ENCODE results near the gene INPP5A. TPM values are rescaled to one million over a fixed set of nuclear protein-coding genes. Genes with fewer than 3 reads are reported as not detected.

Gene INPP5A
- total RNA-seq, 2 donors from 2014 or later, result 20.7 to 26.7 TPM

DNA sequence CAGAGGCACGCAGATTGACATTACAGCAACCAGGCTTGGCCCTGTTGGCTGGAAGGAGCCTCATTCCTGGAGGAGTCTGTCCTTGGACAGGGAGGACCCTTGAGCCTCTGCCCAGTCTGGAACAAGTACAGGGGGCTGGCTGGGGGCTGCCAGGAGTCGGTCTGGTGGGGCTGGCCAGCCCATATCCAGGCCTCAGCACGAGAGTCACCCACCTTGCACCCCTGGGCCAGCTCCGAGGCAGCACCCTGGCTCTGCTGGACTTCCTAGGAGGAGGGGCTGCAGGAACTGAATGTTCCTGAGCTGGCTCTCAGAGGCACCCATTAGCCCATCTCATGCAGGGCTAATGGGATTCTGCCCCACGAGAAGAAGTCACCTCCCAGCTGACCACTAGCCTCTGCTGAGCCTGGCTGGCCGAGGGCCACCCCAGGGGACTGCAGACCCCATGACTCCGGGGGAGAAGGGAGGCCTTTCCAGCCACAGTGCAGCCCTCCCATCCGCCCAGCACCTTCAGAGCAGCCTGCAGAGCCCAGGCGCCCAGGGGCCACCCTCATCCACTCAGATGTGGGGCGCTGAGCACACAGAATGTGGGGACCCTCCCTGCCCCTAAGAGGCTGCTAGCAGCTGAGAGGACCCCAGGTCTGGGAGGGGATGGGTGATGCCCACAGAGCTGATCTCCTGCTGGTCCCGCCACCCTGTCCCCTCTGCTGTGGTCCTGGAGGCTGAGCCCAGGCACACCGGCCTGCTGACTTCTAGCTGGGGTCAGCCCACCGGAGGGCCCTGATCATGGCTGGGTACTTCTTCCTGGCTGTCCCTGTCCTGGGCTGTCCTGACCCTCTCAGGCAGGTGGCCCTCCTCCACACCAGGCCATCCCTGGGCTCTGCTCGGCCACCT, 14.8 kb upstream of the INPP5A start:
- Mint-ChIP-seq H3K4me3 (no peak overlapping the region), H3K27me3 (ENCODE audit: insufficient read depth) (peaks cover 61% of the 10 kb centered on the region), H3K4me1 (peaks cover 5% of the 10 kb centered on the region), H3K9me3 (no peaks in the 10 kb centered on the region), H3K36me3 (ENCODE audit: low read depth) (no peaks in the 10 kb centered on the region), H3K27ac (no peak overlapping the region)
- Histone ChIP-seq H3K27me3 (ENCODE audit: control insufficient read depth, insufficient read depth, low read length, poor library complexity, severe bottlenecking) (peaks cover 22% of the 10 kb centered on the region), H3K4me1 (ENCODE audit: control insufficient read depth, insufficient read depth, low read length) (peaks cover 6% of the 10 kb centered on the region), H3K9me3 (ENCODE audit: control insufficient read depth, low read length) (no peaks in the 10 kb centered on the region), H3K27ac (ENCODE audit: low read depth, low read length) (no peak overlapping the region), H3K9ac (ENCODE audit: extremely low read depth, low read length, poor library complexity, severe bottlenecking) (no peak overlapping the region), H3K4me3 (ENCODE audit: low read length) (no peak overlapping the region), H3K36me3 (ENCODE audit: control insufficient read depth, insufficient read depth, low read length) (no peaks in the 10 kb centered on the region)
- 89 to 90% methylated on average over 9 to 14 of the region's 14 CpGs for WGBS, 2 experiments (ENCODE audit: insufficient coverage in 1 of 2, insufficient read length in 1 of 2)
- TF ChIP-seq CTCF (conservative IDR thresholded peaks at IDR 0.05), result no peak
- peak; percentile 39 for DNase-seq

GRCh38 chr10:132523561-132524442, 13.8 kb upstream of the INPP5A start:
- H3K36me3 ChIP-seq (ENCODE audit: control insufficient read depth, insufficient read depth, low read length), result no peaks in the 10 kb centered on the region
- WGBS, 2 experiments (ENCODE audit: insufficient coverage in 1 of 2, insufficient read length in 1 of 2), result 88 to 96% methylated on average over 8 to 15 of the region's 15 CpGs
- Mint-ChIP-seq H3K9me3 (no peaks in the 10 kb centered on the region), H3K36me3 (ENCODE audit: low read depth) (no peaks in the 10 kb centered on the region), H3K4me3 (no peak overlapping the region), H3K27ac (no peak overlapping the region), H3K4me1 (no peaks in the 10 kb centered on the region), H3K27me3 (ENCODE audit: insufficient read depth) (peaks cover 70% of the 10 kb centered on the region)
- H3K9me3 ChIP-seq (ENCODE audit: control insufficient read depth, low read length), result no peaks in the 10 kb centered on the region
- no peak overlapping the region for H3K27ac ChIP-seq (ENCODE audit: low read depth, low read length)
- peak; percentile 35 for DNase-seq
- H3K4me3 ChIP-seq (ENCODE audit: low read length), result no peak overlapping the region
- peaks cover 30% of the 10 kb centered on the region for H3K27me3 ChIP-seq (ENCODE audit: control insufficient read depth, insufficient read depth, low read length, poor library complexity, severe bottlenecking)
- no peak overlapping the region for H3K9ac ChIP-seq (ENCODE audit: extremely low read depth, low read length, poor library complexity, severe bottlenecking)
- H3K4me1 ChIP-seq (ENCODE audit: control insufficient read depth, insufficient read depth, low read length), result no peaks in the 10 kb centered on the region
- no peak for TF ChIP-seq CTCF (conservative IDR thresholded peaks at IDR 0.05)

- Mint-ChIP-seq H3K27me3 (ENCODE audit: insufficient read depth) (peaks cover 69% of the 10 kb centered on the region), H3K4me1 (no peaks in the 10 kb centered on the region), H3K4me3 (no peak overlapping the region), H3K36me3 (ENCODE audit: low read depth) (no peaks in the 10 kb centered on the region), H3K27ac (no peak overlapping the region), H3K9me3 (peaks cover 3% of the 10 kb centered on the region)
- no peak overlapping the region for H3K4me3 ChIP-seq (ENCODE audit: low read length)
- H3K9ac ChIP-seq (ENCODE audit: extremely low read depth, low read length, poor library complexity, severe bottlenecking), result no peak overlapping the region
- H3K4me1 ChIP-seq (ENCODE audit: control insufficient read depth, insufficient read depth, low read length), result no peaks in the 10 kb centered on the region
- no peak for TF ChIP-seq CTCF (conservative IDR thresholded peaks at IDR 0.05)
- DNase-seq, result peak; percentile 22
- 90 to 94% methylated on average over 14 to 23 of the region's 23 CpGs for WGBS, 2 experiments (ENCODE audit: insufficient coverage in 1 of 2, insufficient read length in 1 of 2)
- H3K36me3 ChIP-seq (ENCODE audit: control insufficient read depth, insufficient read depth, low read length), result no peaks in the 10 kb centered on the region
- H3K9me3 ChIP-seq (ENCODE audit: control insufficient read depth, low read length), result no peaks in the 10 kb centered on the region
- H3K27ac ChIP-seq (ENCODE audit: low read depth, low read length), result no peak overlapping the region
- H3K27me3 ChIP-seq (ENCODE audit: control insufficient read depth, insufficient read depth, low read length, poor library complexity, severe bottlenecking), result peaks cover 24% of the 10 kb centered on the region
Measured at GRCh38 chr10:132524443-132525285, 12.9 kb upstream of the INPP5A start.
